ENCODE results near the gene FBXO38. TPM values are rescaled to one million over a fixed set of nuclear protein-coding genes. Genes with fewer than 3 reads are reported as not detected.

Gene FBXO38
- total RNA-seq, 1 donor from 2014 or later: 67.1 TPM

DNA sequence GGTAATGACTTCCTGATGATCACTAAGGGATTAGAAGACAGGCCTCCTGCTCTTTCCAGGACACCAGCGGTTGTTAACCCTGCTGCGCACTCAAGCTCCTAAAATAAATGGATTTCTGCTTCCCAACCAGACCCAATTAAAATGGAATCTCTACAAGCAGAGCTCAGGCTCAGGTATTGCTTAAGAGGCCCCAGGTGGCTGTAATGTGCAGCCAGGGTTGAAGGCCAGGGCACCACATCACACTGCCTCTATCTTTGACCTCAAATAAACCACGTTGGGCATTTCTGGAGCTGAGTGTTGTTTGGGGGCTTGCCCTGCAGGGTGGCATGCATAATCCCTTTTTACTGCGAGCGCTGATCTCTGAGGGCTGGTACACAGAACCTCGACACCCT, 108.0 kb downstream of the FBXO38 start:
- no peak for DNase-seq
- ATAC-seq: no peak
- no peaks in the 10 kb centered on the region for H3K36me3 ChIP-seq
- no peaks in the 10 kb centered on the region for H3K4me1 ChIP-seq
- peaks cover 13% of the 10 kb centered on the region for H3K27me3 ChIP-seq
- H3K27ac ChIP-seq: no peak overlapping the region
- no peak overlapping the region for H3K4me3 ChIP-seq
- no peaks in the 10 kb centered on the region for H3K9me3 ChIP-seq
- intact Hi-C loops (cut with DNase I): no loop called here
- TF ChIP-seq, protein P1, sequence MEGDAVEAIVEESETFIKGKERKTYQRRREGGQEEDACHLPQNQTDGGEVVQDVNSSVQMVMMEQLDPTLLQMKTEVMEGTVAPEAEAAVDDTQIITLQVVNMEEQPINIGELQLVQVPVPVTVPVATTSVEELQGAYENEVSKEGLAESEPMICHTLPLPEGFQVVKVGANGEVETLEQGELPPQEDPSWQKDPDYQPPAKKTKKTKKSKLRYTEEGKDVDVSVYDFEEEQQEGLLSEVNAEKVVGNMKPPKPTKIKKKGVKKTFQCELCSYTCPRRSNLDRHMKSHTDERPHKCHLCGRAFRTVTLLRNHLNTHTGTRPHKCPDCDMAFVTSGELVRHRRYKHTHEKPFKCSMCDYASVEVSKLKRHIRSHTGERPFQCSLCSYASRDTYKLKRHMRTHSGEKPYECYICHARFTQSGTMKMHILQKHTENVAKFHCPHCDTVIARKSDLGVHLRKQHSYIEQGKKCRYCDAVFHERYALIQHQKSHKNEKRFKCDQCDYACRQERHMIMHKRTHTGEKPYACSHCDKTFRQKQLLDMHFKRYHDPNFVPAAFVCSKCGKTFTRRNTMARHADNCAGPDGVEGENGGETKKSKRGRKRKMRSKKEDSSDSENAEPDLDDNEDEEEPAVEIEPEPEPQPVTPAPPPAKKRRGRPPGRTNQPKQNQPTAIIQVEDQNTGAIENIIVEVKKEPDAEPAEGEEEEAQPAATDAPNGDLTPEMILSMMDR (IDR thresholded peaks at IDR 0.05): no peak

GRCh38 chr5:148492351-148492750, 108.6 kb downstream of the FBXO38 start:
- no peaks in the 10 kb centered on the region for H3K4me1 ChIP-seq
- DNase-seq: no peak
- no peaks in the 10 kb centered on the region for H3K9me3 ChIP-seq
- ATAC-seq: no peak
- no peak overlapping the region for H3K4me3 ChIP-seq
- H3K27me3 ChIP-seq: peaks cover 13% of the 10 kb centered on the region
- intact Hi-C loops (cut with DNase I): no loop called here
- H3K27ac ChIP-seq: no peak overlapping the region
- TF ChIP-seq, protein P1 (IDR thresholded peaks at IDR 0.05): no peak
- no peaks in the 10 kb centered on the region for H3K36me3 ChIP-seq

Other genes starting within 250 kb of the FBXO38 start
- gene SPINK14, start 215.4 kb upstream of the FBXO38 start, total RNA-seq: not detected
- gene SPINK6, start 180.9 kb upstream of the FBXO38 start, total RNA-seq: not detected
- gene MARCOL, start 145.4 kb upstream of the FBXO38 start, total RNA-seq: not detected
- gene SPINK13, start 115.2 kb upstream of the FBXO38 start, total RNA-seq: not detected
- not detected for gene SPINK7, start 71.5 kb upstream of the FBXO38 start, total RNA-seq
- gene SPINK9, start 48.4 kb upstream of the FBXO38 start, total RNA-seq: not detected